ENCODE data around the gene TMEM117.

TMEM117 gene

GRCh38 chr12:44286821-44287505, 451.1 kb downstream of the TMEM117 start:
- DNase-seq (ENCODE audit: low read depth in 2 of 3, low spot score in 1 of 3): no peak

GRCh38 chr12:44287545-44287944, 451.7 kb downstream of the TMEM117 start:
- no peak for DNase-seq (ENCODE audit: low read depth in 2 of 3, low spot score in 1 of 3)

- DNase-seq (ENCODE audit: low read depth in 2 of 3, low spot score in 1 of 3): no peak
Observed at GRCh38 chr12:44294649-44295048, 458.8 kb downstream of the TMEM117 start.

- DNase-seq (ENCODE audit: low read depth in 2 of 3, low spot score in 1 of 3): no peak
Observed at GRCh38 chr12:44295958-44296623, 460.2 kb downstream of the TMEM117 start.

- DNase-seq (ENCODE audit: low read depth in 2 of 3, low spot score in 1 of 3): no peak
Observed at GRCh38 chr12:44296624-44297197, 460.8 kb downstream of the TMEM117 start.

- no peak for DNase-seq (ENCODE audit: low read depth in 2 of 3, low spot score in 1 of 3)
Observed at GRCh38 chr12:44299524-44299923, 463.6 kb downstream of the TMEM117 start.

DNA sequence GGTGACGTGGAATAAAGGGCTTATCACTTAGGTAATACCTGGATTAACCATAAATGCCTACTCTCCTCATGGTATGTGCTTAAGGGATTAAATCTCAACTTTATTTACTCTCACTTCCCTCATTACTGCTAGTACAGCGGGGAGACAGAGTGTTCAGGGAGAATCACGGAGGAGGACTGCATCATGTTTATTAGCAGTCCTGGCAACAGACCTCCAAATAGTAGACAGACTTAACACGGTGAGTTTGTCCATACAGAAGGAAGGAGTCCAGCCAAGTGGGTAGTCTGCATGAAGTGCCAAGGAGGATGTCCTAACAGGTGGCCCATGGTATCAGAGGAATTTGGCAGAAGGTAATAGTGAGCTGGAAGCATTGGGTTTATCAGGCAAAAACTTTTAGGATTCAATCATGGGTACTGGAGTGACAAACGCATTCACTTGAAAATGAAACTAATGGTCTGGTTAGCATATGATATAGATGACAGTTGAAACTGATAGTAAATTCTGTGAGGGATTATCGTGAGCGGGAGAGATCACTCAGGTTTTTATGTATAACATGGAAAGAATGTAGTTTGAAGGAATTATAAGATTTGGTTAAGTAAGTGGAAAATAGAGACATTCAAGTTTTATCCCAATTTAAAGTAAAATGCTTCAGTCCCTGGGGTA, 471.8 kb downstream of the TMEM117 start:
- no peak for DNase-seq (ENCODE audit: low read depth in 2 of 3, low spot score in 1 of 3)

GRCh38 chr12:44313188-44313587, 477.3 kb downstream of the TMEM117 start:
- DNase-seq (ENCODE audit: low read depth in 2 of 3, low spot score in 1 of 3): no peak

- DNase-seq (ENCODE audit: low read depth in 2 of 3, low spot score in 1 of 3): no peak
Observed at GRCh38 chr12:44314007-44314500, 478.2 kb downstream of the TMEM117 start.

DNA sequence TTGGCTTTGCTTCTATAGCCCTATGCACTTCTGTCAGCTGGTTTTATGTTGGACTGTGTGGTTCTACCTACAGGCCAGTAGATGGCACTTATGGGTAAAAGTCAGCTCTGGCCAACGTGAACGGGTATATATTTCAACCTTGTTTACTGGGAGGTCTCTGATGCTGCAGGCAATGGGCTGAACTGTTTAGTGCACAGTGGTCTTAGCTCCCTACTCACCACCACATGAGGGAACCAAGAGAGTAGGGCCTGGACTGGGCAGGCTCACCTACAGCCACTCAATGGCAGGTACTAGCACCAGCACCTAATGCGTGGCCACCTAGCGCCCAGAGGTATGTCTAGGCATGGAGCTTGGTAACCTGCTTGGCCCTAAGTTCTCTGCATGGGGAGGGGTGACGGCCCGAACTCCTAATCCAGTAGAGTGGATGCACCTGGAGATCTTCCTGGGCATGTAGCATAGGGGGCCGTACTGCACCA, 481.8 kb downstream of the TMEM117 start:
- no peak for DNase-seq (ENCODE audit: low read depth in 2 of 3, low spot score in 1 of 3)

DNA sequence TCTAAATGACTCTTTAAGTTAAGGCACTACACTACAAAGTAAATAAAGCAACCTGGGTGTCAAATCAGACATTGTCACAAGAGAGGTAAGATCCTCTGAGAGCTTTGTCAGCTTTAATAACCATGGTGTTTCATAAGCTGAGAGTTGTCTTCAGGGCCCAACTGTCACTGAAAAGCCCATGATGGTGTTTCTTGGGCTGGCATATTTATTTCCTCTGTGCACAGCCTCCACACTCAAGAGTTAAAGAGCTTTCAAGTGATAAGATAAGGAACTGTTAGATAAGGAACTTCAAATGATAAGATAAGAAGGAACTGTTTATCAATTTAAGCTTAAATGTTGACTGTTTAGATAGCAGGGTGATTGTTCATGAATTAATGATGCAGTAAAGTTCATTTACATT, 495.4 kb downstream of the TMEM117 start:
- DNase-seq (ENCODE audit: low read depth in 2 of 3, low spot score in 1 of 3): no peak

DNA sequence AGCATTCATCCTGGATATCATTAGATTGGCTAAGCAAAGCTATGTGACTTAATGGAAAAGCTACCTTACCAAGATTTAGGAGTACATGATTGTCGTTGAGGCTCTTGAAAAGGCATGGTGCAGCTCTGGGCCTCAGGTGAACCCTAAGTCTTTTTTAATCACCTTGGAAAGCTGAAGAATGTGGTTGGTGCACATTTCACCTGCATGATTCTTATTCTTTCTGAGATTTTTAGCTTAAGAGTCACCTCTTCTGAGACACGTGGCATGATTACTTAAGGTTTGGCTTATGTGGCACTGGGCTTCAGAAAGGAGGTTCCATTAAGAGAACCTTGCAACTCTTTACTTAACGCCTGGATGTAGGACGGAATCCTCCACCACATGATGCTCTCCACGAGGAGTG, 498.5 kb downstream of the TMEM117 start:
- DNase-seq (ENCODE audit: low read depth in 2 of 3, low spot score in 1 of 3): no peak

- no peak for DNase-seq (ENCODE audit: low read depth in 2 of 3, low spot score in 1 of 3)
Observed at GRCh38 chr12:44335030-44335429, 499.1 kb downstream of the TMEM117 start.

DNA sequence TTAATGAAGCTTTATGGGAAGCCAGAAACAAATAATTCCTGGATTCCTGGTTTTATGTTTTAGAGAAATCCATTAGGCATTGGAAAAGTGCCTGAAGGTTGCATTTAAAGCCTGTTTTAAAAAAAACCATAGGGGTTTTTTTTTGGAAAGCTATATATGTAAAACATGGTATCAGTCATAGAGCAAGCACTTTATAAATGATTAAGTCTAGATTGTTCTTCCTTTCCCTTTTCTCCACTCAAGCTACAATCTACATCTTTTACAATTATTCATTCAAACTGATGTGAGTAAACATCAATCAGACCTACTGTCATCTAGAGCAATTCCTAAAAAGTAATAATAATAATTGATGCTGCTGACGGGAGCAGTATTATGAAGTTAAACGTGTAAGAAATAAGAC, 500.7 kb downstream of the TMEM117 start:
- no peak for DNase-seq (ENCODE audit: low read depth in 2 of 3, low spot score in 1 of 3)

- no peak for DNase-seq (ENCODE audit: low read depth in 2 of 3, low spot score in 1 of 3)
Observed at GRCh38 chr12:44342371-44342770, 506.5 kb downstream of the TMEM117 start.

GRCh38 chr12:44347145-44347544, 511.3 kb downstream of the TMEM117 start:
- no peak for DNase-seq (ENCODE audit: low read depth in 2 of 3, low spot score in 1 of 3)

GRCh38 chr12:44357494-44357893, 521.6 kb downstream of the TMEM117 start:
- DNase-seq (ENCODE audit: low read depth in 2 of 3, low spot score in 1 of 3): no peak

DNA sequence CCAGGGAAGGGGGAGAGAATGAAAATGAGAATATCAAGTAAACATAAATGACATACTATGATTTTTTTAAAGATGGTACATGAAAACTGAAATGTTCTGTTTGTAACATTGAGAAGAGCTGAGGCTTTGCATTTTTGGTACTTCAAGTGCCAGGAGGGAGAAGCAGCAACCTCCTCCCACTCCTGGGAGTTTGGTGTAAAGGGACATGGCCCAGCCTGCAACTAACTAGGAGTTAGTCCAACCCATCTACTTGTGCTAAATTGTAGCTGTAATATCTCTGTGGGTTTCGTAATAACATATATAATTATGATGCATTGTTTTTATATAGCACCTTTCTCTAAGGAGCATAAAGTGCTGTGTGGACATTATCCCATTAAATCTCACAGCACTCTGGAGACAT, 522.8 kb downstream of the TMEM117 start:
- DNase-seq (ENCODE audit: low read depth in 2 of 3, low spot score in 1 of 3): no peak

GRCh38 chr12:44362947-44363346, 527.1 kb downstream of the TMEM117 start:
- DNase-seq (ENCODE audit: low read depth in 2 of 3, low spot score in 1 of 3): no peak

- DNase-seq (ENCODE audit: low read depth in 2 of 3, low spot score in 1 of 3): no peak
Observed at GRCh38 chr12:44367136-44367535, 531.3 kb downstream of the TMEM117 start.

DNA sequence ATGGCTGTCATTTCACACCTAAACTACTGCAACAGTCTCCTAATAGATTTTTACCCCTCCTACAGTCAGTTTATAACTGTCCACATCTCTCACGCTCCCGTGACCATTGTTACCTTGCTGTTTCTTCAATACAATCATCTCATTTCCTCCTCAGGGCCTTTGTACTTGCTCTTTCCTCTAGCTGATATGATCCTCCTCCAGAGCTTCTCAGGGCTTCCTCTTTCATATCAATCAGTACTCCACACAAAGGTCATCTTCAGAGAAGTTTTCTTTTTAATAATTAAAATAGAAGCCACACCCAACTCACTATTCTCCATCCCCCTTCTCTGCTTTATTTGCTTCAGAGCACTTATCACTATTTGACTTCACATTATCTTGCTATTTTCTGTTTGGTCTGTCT, 532.0 kb downstream of the TMEM117 start:
- no peak for DNase-seq (ENCODE audit: low read depth in 2 of 3, low spot score in 1 of 3)

DNA sequence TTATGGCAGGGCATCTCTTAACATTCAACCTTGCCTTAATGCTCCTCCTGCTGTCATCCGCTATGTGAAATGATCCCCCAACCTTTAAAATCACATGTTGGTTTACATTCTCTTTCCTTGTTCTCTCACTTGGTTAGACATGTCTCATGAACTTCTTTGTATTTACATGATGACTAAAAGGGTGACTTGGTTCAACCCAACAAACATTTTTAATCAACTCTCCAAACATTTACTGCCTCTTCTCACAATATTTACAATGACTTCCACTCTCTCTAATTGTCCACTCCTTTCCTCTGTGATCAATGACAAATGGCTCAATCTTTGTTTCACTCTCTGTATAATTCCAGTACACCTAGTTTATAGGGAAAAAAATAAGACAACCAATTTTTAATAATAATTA, 534.1 kb downstream of the TMEM117 start:
- DNase-seq (ENCODE audit: low read depth in 2 of 3, low spot score in 1 of 3): no peak
